Measurements from ENCODE around the gene SLC8B1. TPM values are rescaled to one million over a fixed set of nuclear protein-coding genes. Genes with fewer than 3 reads are reported as not detected.

SLC8B1 gene
- total and polyA plus RNA-seq, 9 of the 15 experiments (the other 6 are each of a cell fraction or from before 2014, with no cell fraction given), result 0.86 to 34.1 (median 18.5) TPM

- TF ChIP-seq, protein P1, sequence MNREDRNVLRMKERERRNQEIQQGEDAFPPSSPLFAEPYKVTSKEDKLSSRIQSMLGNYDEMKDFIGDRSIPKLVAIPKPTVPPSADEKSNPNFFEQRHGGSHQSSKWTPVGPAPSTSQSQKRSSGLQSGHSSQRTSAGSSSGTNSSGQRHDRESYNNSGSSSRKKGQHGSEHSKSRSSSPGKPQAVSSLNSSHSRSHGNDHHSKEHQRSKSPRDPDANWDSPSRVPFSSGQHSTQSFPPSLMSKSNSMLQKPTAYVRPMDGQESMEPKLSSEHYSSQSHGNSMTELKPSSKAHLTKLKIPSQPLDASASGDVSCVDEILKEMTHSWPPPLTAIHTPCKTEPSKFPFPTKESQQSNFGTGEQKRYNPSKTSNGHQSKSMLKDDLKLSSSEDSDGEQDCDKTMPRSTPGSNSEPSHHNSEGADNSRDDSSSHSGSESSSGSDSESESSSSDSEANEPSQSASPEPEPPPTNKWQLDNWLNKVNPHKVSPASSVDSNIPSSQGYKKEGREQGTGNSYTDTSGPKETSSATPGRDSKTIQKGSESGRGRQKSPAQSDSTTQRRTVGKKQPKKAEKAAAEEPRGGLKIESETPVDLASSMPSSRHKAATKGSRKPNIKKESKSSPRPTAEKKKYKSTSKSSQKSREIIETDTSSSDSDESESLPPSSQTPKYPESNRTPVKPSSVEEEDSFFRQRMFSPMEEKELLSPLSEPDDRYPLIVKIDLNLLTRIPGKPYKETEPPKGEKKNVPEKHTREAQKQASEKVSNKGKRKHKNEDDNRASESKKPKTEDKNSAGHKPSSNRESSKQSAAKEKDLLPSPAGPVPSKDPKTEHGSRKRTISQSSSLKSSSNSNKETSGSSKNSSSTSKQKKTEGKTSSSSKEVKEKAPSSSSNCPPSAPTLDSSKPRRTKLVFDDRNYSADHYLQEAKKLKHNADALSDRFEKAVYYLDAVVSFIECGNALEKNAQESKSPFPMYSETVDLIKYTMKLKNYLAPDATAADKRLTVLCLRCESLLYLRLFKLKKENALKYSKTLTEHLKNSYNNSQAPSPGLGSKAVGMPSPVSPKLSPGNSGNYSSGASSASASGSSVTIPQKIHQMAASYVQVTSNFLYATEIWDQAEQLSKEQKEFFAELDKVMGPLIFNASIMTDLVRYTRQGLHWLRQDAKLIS (CRISPR knock-in tag; IDR thresholded peaks at IDR 0.05), result no peak
- no peak for TF ChIP-seq FUS (optimal IDR thresholded peaks at IDR 0.05; ENCODE audit: low read depth, low read length)
- no peak for TF ChIP-seq SMARCB1 (IDR thresholded peaks at IDR 0.05; ENCODE audit: insufficient read length, low read depth)
- no peak for TF ChIP-seq HMG20A (CRISPR knock-in tag; conservative IDR thresholded peaks at IDR 0.05)
- TF ChIP-seq, protein P2, sequence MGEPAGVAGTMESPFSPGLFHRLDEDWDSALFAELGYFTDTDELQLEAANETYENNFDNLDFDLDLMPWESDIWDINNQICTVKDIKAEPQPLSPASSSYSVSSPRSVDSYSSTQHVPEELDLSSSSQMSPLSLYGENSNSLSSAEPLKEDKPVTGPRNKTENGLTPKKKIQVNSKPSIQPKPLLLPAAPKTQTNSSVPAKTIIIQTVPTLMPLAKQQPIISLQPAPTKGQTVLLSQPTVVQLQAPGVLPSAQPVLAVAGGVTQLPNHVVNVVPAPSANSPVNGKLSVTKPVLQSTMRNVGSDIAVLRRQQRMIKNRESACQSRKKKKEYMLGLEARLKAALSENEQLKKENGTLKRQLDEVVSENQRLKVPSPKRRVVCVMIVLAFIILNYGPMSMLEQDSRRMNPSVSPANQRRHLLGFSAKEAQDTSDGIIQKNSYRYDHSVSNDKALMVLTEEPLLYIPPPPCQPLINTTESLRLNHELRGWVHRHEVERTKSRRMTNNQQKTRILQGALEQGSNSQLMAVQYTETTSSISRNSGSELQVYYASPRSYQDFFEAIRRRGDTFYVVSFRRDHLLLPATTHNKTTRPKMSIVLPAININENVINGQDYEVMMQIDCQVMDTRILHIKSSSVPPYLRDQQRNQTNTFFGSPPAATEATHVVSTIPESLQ (CRISPR knock-in tag; IDR thresholded peaks at IDR 0.05), result no peak
- no peak for TF ChIP-seq ZBTB17 (CRISPR knock-in tag; IDR thresholded peaks at IDR 0.05)
- TF ChIP-seq ZBTB8A (IDR thresholded peaks at IDR 0.05; ENCODE audit: partially characterized antibody), result no peak
- no peak for TF ChIP-seq RAD21 (CRISPR knock-in tag; conservative IDR thresholded peaks at IDR 0.05 in 1 of 2, IDR thresholded peaks at IDR 0.05 in 1 of 2)
- no peak for TF ChIP-seq POLR3A (IDR thresholded peaks at IDR 0.05; ENCODE audit: borderline replicate concordance, extremely low read depth, insufficient read depth, insufficient read length)
Observed at GRCh38 chr12:113371808-113372207, 36.9 kb upstream of the SLC8B1 start (continued).

Measured in K562 (cell line).